ENCODE data around the gene FGR. TPM values are rescaled to one million over a fixed set of nuclear protein-coding genes. Genes with fewer than 3 reads are reported as not detected.

FGR gene
- total RNA-seq, 1 donor from 2014 or later: not detected

DNA sequence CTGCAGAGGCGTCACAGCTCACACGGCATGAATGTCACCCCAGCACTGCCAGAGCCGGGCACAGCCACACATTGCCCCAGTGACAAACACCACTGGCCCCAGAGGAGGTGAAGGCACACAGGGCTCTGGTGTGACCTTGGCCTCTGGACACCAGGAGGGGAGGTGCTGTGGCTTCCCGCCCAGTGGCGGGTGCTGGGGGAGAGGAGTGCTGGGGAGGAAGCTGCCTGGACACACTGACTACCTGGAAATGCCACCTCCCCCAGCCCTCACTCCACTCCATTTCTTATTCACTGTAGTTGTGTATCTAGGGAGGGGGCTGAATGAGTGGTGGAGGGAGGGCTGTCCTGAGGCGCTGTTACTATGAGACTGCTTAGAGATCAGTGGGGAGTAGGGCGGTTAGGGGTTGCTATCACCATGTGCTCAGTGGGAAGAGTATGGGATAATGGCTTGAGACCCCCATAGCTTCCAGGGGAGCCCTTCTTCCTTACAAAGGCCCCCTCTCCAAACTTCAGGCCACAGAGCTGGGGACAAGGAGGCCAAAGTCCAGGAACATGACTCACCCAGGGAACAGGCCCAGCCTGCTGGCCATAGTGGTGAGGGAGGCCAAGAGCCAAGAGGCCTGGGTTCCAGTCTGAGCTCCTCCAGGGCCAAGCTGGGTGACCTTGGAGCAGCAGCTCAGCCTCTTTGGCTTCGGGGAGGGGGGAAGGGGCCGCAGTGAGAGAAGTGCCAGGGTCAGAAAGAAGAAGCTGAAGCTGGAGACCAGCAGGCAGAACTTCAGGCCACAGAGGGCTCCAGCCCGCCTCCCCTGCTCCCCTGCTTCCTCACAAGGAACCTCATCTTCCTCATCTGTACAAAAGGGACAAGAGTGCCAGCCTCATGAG is 71.2 kb downstream of the FGR start:
- Mint-ChIP-seq H3K36me3 (no peaks in the 10 kb centered on the region), H3K27ac (peak overlapping the region; percentile 87), H3K4me3 (peak overlapping the region; percentile 64), H3K4me1 (ENCODE audit: unreplicated experiment) (peaks cover 85% of the 10 kb centered on the region), H3K27me3 (no peaks in the 10 kb centered on the region), H3K9me3 (no peaks in the 10 kb centered on the region)
- no peak for DNase-seq (ENCODE audit: extremely low spot score, unreplicated experiment)
- TF ChIP-seq, protein P1, sequence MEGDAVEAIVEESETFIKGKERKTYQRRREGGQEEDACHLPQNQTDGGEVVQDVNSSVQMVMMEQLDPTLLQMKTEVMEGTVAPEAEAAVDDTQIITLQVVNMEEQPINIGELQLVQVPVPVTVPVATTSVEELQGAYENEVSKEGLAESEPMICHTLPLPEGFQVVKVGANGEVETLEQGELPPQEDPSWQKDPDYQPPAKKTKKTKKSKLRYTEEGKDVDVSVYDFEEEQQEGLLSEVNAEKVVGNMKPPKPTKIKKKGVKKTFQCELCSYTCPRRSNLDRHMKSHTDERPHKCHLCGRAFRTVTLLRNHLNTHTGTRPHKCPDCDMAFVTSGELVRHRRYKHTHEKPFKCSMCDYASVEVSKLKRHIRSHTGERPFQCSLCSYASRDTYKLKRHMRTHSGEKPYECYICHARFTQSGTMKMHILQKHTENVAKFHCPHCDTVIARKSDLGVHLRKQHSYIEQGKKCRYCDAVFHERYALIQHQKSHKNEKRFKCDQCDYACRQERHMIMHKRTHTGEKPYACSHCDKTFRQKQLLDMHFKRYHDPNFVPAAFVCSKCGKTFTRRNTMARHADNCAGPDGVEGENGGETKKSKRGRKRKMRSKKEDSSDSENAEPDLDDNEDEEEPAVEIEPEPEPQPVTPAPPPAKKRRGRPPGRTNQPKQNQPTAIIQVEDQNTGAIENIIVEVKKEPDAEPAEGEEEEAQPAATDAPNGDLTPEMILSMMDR (conservative IDR thresholded peaks at IDR 0.05): no peak

DNA sequence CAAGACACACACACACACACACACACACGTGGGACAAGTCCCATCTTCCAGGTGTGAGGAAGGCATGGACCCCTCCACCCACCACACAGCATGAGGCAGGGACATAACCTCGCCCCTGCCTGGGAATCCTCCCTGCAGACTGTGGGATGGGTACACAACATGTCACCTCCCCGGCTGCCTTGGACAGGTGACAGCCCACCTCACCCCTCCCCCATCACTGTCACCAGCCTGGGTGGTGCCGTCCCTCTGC is 71.7 kb downstream of the FGR start:
- H3K27ac Mint-ChIP-seq: peak overlapping the region; percentile 87
- TF ChIP-seq, protein P1 (conservative IDR thresholded peaks at IDR 0.05): no peak
- H3K9me3 Mint-ChIP-seq: no peaks in the 10 kb centered on the region

DNA sequence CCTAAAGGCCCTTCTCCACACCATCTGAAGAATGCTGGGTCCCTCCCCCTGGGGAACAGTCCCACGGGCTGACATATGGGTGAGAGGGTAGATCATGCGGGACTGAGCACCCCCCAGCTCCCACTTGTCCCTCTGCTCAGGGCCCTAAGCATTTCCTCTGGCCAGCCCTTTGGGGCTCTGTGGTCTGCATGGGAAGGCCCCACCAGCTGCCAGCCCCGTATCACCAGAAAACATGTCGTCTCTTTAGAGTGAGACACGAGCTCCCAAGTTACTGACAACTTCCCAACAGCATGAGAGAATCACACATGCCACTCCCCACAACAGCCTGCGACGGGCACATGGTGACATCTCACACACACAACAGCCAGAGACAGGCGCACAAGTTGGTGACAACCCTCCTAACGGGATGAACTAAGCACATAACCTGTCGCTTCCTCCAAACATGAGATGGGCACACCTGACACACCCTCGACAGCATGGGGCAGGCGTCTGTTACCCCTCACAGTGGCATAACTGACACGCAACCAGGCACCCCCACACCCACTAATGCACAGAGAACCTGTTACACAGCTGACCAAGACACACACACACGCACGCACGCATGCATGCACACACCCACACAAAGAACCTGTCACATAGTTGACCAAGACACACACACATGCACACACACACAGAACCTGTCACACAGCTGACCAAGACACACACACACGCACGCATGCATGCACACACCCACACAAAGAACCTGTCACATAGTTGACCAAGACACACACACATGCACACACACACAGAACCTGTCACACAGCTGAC is 72.2 kb downstream of the FGR start:
- Mint-ChIP-seq H3K27me3 (no peaks in the 10 kb centered on the region), H3K4me1 (ENCODE audit: unreplicated experiment) (peaks cover 80% of the 10 kb centered on the region)

More for the DNA sequence above, 71.7 kb downstream of the FGR start:
- H3K4me1 Mint-ChIP-seq (ENCODE audit: unreplicated experiment): peaks cover 84% of the 10 kb centered on the region
- DNase-seq (ENCODE audit: extremely low spot score, unreplicated experiment): no peak
- no peaks in the 10 kb centered on the region for H3K27me3 Mint-ChIP-seq
- H3K4me3 Mint-ChIP-seq: peak overlapping the region; percentile 64
- H3K36me3 Mint-ChIP-seq: no peaks in the 10 kb centered on the region

More for the DNA sequence above, 72.2 kb downstream of the FGR start:
- DNase-seq (ENCODE audit: extremely low spot score, unreplicated experiment): no peak
- TF ChIP-seq, protein P1 (conservative IDR thresholded peaks at IDR 0.05): no peak
- H3K9me3 Mint-ChIP-seq: no peaks in the 10 kb centered on the region
- H3K27ac Mint-ChIP-seq: peak overlapping the region; percentile 89
- peaks cover 1% of the 10 kb centered on the region for H3K36me3 Mint-ChIP-seq
- H3K4me3 Mint-ChIP-seq: peak overlapping the region; percentile 64

Other genes with a start within 250 kb of the FGR start
- 1.3 and 1.9 TPM in 2 replicates for gene GPR3, start 242.6 kb downstream of the FGR start, total RNA-seq (ENCODE audit: low replicate concordance)
- 113 and 123 TPM in 2 replicates for gene WASF2, start 145.0 kb downstream of the FGR start, total RNA-seq (ENCODE audit: low replicate concordance)
- gene AHDC1, start 31.0 kb downstream of the FGR start, total RNA-seq (ENCODE audit: low replicate concordance): 49.3 and 61.0 TPM in 2 replicates
- gene IFI6, start 37.0 kb upstream of the FGR start, total RNA-seq (ENCODE audit: low replicate concordance): 62.2 and 136 TPM in 2 replicates
- 12.3 and 14.2 TPM in 2 replicates for gene FAM76A, start 90.8 kb upstream of the FGR start, total RNA-seq (ENCODE audit: low replicate concordance)
- gene STX12, start 138.0 kb upstream of the FGR start, total RNA-seq (ENCODE audit: low replicate concordance): 28.9 and 41.6 TPM in 2 replicates
- gene PPP1R8, start 195.6 kb upstream of the FGR start, total RNA-seq (ENCODE audit: low replicate concordance): 53.9 and 54.9 TPM in 2 replicates
- gene THEMIS2, start 237.4 kb upstream of the FGR start, total RNA-seq (ENCODE audit: low replicate concordance): 0.98 and 3.1 TPM in 2 replicates